Measurements from ENCODE around the gene SLC22A17. TPM values are rescaled to one million over a fixed set of nuclear protein-coding genes. Genes with fewer than 3 reads are reported as not detected.

The SLC22A17 gene
- total and polyA plus RNA-seq, 2 of the 13 experiments (the other 11 are each of a cell fraction or from before 2014, with no cell fraction given) = 0.95 to 1.1 TPM

GRCh38 chr14:23379366-23380196 lies 26.9 kb upstream of the SLC22A17 start (continued):
- TF ChIP-seq CHCHD3 (CRISPR knock-in tag; IDR thresholded peaks at IDR 0.05) = peak; percentile 44; the same call in 1 of the 2 replicates
- TF ChIP-seq STAG1 (CRISPR knock-in tag; IDR thresholded peaks at IDR 0.05) = peak; percentile 99
- no peak for TF ChIP-seq HMGA1 (CRISPR knock-in tag; conservative IDR thresholded peaks at IDR 0.05)
- no peak for TF ChIP-seq ZNF282 (IDR thresholded peaks at IDR 0.05; ENCODE audit: partially characterized antibody)
- no peak for TF ChIP-seq ISL2 (CRISPR knock-in tag; IDR thresholded peaks at IDR 0.05)
- TF ChIP-seq DNMT1 (CRISPR knock-in tag; IDR thresholded peaks at IDR 0.05) = no peak
- TF ChIP-seq PHF8 (CRISPR knock-in tag; IDR thresholded peaks at IDR 0.05) = peak; percentile 33; the same call in 1 of the 2 replicates
- TF ChIP-seq ZNF101 (CRISPR knock-in tag; IDR thresholded peaks at IDR 0.05; ENCODE audit: borderline replicate concordance, low read depth) = no peak
- no peak for TF ChIP-seq ZNF576 (CRISPR knock-in tag; IDR thresholded peaks at IDR 0.05)
- peak; percentile 58; the same call in 1 of the 2 replicates for TF ChIP-seq ZNF792 (CRISPR knock-in tag; IDR thresholded peaks at IDR 0.05)
- no peak for TF ChIP-seq ZBTB40 (IDR thresholded peaks at IDR 0.05)
- 0 out of 2 replicates have a peak, but pooled peaks have one; percentile 58 for TF ChIP-seq ZBTB40 (CRISPR knock-in tag; IDR thresholded peaks at IDR 0.05)
- TF ChIP-seq TEAD2 (CRISPR knock-in tag; IDR thresholded peaks at IDR 0.05) = no peak
- TF ChIP-seq ZNF34 (CRISPR knock-in tag; IDR thresholded peaks at IDR 0.05; ENCODE audit: borderline replicate concordance) = no peak
- TF ChIP-seq SRSF1 (optimal IDR thresholded peaks at IDR 0.05; ENCODE audit: low read depth, low read length) = no peak
- TF ChIP-seq IKZF4 (CRISPR knock-in tag; IDR thresholded peaks at IDR 0.05; ENCODE audit: borderline replicate concordance, low read depth, not compliant biosample characterization) = no peak
- TF ChIP-seq TFAP4 (IDR thresholded peaks at IDR 0.05; ENCODE audit: borderline replicate concordance, low read depth) = no peak
- no peak for TF ChIP-seq FOXM1 (CRISPR knock-in tag; IDR thresholded peaks at IDR 0.05)
- TF ChIP-seq MED8 (CRISPR knock-in tag; IDR thresholded peaks at IDR 0.05; ENCODE audit: insufficient replicate concordance) = no peak
